Suprapubic skin (tissue), 4 donors: ENCODE results near the gene C21orf91.

Source experiments
- EP300 ChIP-seq: sonication (generic); formaldehyde crosslinking; IDR thresholded peaks from one replicate; pipeline ENCODE4 v1.6.1; 2017; ENCODE audit warnings: antibody characterized with exemption
- POLR2A ChIP-seq, 2 donors: fragments of 450-650 bp; IDR thresholded peaks; one replicate each; pipeline ENCODE4 v1.6.1; 2017; ENCODE audit warnings: antibody characterized with exemption in 2 of 2, mild to moderate bottlenecking in 2 of 2, moderate library complexity in 2 of 2
- POLR2AphosphoS5 ChIP-seq, 3 donors: sonication (generic); formaldehyde crosslinking; IDR thresholded peaks; one replicate each; pipeline ENCODE4 v1.6.1; 2017; ENCODE audit warnings: antibody characterized with exemption in 3 of 3
- TF ChIP-seq, protein P1 (sequence below), 2 donors: fragments of 200-600 bp in 1 of 2; fragments of 450-650 bp in 1 of 2; sonication (generic) in 1 of 2; IDR thresholded peaks; one replicate each; pipeline ENCODE4 v1.5.1; 2016 to 2019; ENCODE audit warnings: antibody characterized with exemption in 2 of 2, mild to moderate bottlenecking in 1 of 2, moderate library complexity in 1 of 2

DNA sequence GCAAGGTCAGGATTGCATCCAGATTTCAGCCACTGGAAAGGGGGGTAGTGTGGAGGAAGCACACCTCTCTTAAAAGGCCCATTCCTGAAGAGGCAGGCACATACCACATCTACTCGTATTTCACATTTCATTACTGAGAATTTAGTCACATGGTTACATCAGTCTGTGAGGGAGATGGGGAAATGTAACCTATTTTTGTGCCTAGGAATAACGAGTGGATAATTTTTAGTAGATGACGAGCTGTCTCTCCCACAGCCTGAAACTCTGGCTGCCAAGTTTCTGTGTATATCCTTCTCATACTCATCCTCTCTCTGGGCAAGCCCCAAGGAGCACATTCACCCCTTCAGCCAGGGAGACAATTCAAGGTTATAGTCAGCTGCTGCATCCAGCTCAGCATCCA, 10.3 kb upstream of the C21orf91 start:
- TF ChIP-seq POLR2A (IDR thresholded peaks at IDR 0.05): no peak
- TF ChIP-seq, protein P1, sequence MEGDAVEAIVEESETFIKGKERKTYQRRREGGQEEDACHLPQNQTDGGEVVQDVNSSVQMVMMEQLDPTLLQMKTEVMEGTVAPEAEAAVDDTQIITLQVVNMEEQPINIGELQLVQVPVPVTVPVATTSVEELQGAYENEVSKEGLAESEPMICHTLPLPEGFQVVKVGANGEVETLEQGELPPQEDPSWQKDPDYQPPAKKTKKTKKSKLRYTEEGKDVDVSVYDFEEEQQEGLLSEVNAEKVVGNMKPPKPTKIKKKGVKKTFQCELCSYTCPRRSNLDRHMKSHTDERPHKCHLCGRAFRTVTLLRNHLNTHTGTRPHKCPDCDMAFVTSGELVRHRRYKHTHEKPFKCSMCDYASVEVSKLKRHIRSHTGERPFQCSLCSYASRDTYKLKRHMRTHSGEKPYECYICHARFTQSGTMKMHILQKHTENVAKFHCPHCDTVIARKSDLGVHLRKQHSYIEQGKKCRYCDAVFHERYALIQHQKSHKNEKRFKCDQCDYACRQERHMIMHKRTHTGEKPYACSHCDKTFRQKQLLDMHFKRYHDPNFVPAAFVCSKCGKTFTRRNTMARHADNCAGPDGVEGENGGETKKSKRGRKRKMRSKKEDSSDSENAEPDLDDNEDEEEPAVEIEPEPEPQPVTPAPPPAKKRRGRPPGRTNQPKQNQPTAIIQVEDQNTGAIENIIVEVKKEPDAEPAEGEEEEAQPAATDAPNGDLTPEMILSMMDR (IDR thresholded peaks at IDR 0.05): no peak
- TF ChIP-seq POLR2AphosphoS5 (IDR thresholded peaks at IDR 0.05): no peak
- TF ChIP-seq EP300: no peak
